WI38 (cell line): ENCODE data around the gene GPR68.

Experiments
- H3K4me3 ChIP-seq: 2 replicates; pipeline ENCODE4 v1.5.1; 2011; ENCODE audit warnings: low read depth, mild to moderate bottlenecking, control low read depth, low read length
- TF ChIP-seq, protein P1 (sequence below): IDR thresholded peaks from 2 replicates; pipeline ENCODE4 v1.5.1; 2012; ENCODE audit warnings: low read depth, mild to moderate bottlenecking, control low read depth, low read length

Gene GPR68

GRCh38 chr14:91265404-91265803 lies 20.9 kb upstream of the GPR68 start:
- H3K4me3 ChIP-seq: no peak overlapping the region
- TF ChIP-seq, protein P1, sequence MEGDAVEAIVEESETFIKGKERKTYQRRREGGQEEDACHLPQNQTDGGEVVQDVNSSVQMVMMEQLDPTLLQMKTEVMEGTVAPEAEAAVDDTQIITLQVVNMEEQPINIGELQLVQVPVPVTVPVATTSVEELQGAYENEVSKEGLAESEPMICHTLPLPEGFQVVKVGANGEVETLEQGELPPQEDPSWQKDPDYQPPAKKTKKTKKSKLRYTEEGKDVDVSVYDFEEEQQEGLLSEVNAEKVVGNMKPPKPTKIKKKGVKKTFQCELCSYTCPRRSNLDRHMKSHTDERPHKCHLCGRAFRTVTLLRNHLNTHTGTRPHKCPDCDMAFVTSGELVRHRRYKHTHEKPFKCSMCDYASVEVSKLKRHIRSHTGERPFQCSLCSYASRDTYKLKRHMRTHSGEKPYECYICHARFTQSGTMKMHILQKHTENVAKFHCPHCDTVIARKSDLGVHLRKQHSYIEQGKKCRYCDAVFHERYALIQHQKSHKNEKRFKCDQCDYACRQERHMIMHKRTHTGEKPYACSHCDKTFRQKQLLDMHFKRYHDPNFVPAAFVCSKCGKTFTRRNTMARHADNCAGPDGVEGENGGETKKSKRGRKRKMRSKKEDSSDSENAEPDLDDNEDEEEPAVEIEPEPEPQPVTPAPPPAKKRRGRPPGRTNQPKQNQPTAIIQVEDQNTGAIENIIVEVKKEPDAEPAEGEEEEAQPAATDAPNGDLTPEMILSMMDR: no peak

GRCh38 chr14:91264151-91265150 lies 19.9 kb upstream of the GPR68 start:
- TF ChIP-seq, protein P1: no peak
- H3K4me3 ChIP-seq: peak overlapping the region; percentile 37

GRCh38 chr14:91263329-91263728 lies 18.8 kb upstream of the GPR68 start:
- TF ChIP-seq, protein P1: no peak
- H3K4me3 ChIP-seq: no peak overlapping the region

DNA sequence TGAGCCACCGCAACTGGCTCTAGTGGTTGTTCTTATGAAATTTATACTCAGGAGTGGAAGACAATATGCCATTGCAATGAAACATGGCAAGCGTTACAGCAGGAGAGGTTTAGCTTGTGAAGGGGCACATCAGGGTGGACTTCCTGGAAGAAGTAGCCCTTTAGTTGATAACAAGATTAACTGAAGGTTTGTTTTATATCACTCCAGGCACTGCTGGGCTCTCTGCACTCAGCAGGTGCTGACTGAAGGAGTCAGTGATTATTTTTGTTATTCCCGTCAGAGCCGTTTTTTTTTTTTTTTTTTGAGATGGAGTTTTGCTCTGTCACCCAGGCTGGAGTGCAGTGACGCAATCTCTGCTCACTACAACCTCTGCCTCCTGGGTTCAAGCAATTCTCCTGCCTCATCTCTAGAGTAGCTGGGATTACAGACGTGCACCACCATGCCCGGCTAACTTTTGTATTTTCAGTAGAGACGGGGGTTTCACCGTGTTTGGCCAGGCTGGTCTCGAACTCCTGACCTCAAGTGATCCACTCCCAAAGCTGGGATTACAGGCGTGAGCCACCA lies 17.6 kb upstream of the GPR68 start:
- TF ChIP-seq, protein P1: no peak
- no peak overlapping the region for H3K4me3 ChIP-seq

- no peak overlapping the region for H3K4me3 ChIP-seq
- TF ChIP-seq, protein P1: no peak
Observed at GRCh38 chr14:91261115-91261514, 16.6 kb upstream of the GPR68 start.

DNA sequence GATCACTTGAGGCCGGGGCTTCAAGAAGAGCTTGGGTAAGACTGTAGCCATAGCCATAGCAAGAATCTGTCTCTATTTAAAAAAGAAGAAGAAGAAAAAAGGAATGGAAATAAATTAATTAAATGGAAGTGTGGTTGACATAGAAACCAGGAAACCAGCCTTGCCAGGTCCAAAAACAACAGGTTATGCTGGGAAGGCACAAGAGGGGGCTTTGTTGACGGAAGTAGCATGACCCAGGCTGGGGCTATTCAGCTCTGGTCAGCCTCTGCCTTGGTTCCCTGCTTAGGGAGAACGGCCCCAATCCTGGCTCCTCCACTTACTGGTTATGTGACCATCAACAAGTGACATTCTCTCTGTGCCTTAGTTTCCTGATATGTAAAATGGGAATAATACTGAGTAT lies 14.4 kb upstream of the GPR68 start:
- TF ChIP-seq, protein P1: no peak
- no peak overlapping the region for H3K4me3 ChIP-seq
